HG03575 (cell line): Measurements from ENCODE around the gene WDR45B.
"Not testable (repeated sequence)": the region's sequence is repeated elsewhere in the genome, so short reads cannot be mapped to it uniquely, and the experiment has no call there.

Source experiments
- ATAC-seq: cut with Tn5 transposase; IDR thresholded peaks from one replicate; pipeline ENCODE4 v1.9.1; 2021; ENCODE audit not compliant: unreplicated experiment, insufficient number of reproducible peaks, low FRiP score; ENCODE audit errors: extremely low read depth

Gene WDR45B

DNA sequence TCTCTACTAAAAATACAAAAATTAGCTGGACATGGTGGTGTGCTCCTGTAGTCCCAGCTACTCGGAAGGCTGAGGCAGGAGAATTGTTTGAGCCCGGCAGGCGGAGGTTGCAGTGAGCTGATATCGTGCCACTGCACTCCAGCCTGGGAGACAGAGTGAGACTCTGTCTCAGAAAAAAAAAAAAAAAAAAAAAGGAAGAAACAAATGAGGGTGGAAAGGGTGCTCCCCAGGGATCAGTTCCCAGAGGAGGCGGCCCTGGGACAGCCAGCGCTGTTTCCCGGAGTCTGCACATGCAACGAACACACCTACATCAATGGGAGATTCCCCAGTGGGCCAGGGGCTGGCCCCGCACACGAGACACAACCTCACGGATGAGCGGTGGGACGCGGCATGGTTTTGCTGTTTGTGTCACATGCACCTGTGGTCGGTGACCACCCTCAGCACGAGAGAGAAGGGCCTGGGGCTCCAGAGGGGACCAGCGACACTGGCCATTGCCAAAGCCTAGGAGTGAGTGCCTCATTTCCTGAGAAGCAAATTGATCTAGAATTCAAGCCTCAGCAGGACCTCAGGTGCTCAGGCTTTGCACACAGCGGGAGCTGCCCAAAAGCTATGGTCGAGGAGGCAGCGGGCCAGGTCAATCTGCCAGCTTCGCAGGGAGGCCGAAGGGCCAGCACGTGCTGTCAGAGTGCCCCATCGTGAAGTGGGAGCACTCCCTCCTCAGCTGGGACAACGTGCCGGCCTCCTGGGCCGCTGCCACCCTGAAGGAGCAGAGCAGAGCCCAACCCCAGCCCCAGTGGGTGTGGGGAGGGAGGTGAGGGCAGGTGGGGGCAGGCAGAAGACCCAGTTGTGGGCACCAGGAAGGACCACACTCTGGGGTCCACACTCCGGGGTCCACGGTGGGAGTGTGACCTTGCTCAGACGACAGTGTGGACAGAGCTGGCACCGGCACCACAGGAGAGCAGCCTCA is 13.8 kb upstream of the WDR45B start:
- ATAC-seq, result no peak

DNA sequence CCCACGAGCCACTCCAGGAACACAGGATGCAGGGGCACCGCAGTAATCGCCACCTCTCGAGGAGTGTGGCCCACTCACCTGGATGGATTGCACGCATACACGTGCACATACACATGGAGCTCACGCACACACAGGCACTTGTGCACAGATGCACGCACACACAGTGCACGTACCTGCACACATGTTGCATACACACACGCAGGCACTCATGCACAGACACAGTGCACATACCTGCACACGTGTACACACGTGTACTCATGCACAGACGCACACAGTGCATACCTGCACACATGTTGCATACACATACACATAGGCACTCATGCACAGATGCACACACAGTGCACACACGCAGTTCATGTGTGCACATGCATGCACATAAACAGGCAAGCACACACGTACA is 11.6 kb upstream of the WDR45B start:
- no peak for ATAC-seq

GRCh38 chr17:82658796-82659452 is 10.7 kb upstream of the WDR45B start:
- ATAC-seq, result no peak

DNA sequence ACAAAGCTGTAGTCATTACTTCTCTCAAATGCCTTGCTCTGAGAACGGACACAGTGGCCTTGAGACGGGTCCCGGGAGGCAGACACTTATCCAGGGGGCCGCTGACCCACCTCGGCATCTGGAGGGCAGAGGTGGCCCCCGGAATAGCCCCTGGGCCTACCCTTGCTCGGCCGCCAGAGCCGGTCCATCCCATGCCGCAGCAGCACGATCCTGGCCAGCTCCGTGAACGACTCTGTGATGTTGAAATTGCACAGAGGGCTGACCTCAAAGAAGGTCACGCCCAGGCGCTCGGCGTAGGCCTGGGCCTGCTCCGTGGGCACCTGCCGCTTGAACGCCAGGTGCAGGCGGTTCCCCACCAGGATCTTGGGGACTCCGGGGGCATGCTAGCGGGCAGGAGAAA is 10.1 kb upstream of the WDR45B start:
- no peak for ATAC-seq

- ATAC-seq, result no peak
Observed at GRCh38 chr17:82657926-82658325, 9.7 kb upstream of the WDR45B start.

DNA sequence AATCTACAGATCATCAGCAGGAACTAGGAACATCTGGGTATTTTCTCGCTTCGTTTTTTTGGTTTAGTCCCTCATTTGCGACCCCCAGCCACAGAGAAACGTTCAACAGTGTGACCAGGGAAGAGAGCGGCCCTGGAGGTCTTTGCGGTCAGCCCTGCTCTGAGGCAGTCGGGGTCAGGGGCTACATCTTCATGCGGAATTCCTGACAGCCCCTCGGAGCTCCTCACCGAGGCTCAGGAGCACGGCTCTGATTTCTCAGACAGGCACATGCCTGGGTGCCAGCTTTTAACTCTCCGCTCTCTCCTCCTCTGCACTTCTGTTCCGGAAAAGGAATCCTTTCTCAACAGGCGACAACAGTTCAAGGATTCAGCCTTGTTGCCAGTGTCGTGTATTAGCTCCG is 8.0 kb upstream of the WDR45B start:
- ATAC-seq, result no peak

DNA sequence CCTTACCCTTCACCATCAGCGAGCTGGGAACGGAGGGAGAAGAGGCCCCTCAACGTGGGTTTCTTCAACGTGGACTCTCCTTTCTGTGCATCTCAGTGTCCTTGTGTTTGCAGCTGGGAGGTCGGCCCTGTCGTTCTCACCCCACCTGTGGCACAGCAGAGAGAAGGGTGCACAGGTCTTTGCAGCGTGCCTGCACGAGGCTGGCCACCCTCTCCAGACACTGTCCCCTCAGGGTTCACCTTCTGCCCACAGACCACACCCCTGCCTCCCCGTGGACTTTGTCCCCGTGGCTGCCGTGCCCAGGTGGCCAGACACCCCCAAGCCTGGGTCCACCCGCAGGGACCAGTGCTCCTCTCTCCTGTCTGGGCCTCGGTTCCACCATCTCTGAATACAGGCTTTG is 7.3 kb upstream of the WDR45B start:
- no peak for ATAC-seq

- no peak for ATAC-seq
Observed at GRCh38 chr17:82655038-82655479, 6.8 kb upstream of the WDR45B start.

DNA sequence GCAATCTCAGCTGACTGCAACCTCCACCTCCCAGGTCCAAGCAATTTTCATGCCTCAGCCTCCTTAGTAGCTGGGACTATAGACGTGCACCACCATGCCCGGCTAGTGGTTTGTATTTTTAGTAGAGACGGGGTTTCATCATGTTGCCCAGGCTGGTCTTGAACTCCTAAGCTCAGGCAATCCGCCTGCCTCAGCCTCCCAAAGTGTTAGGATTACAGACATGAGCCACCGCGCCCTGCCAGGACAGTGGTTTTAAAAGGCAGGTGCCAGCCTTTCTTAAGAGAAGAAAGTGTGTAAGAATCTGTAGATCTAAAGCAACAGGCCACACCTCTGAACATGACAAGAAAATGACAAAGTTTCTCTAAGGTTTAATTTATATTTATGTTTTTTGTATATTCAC is 6.4 kb upstream of the WDR45B start:
- ATAC-seq, result not testable (repeated sequence)

DNA sequence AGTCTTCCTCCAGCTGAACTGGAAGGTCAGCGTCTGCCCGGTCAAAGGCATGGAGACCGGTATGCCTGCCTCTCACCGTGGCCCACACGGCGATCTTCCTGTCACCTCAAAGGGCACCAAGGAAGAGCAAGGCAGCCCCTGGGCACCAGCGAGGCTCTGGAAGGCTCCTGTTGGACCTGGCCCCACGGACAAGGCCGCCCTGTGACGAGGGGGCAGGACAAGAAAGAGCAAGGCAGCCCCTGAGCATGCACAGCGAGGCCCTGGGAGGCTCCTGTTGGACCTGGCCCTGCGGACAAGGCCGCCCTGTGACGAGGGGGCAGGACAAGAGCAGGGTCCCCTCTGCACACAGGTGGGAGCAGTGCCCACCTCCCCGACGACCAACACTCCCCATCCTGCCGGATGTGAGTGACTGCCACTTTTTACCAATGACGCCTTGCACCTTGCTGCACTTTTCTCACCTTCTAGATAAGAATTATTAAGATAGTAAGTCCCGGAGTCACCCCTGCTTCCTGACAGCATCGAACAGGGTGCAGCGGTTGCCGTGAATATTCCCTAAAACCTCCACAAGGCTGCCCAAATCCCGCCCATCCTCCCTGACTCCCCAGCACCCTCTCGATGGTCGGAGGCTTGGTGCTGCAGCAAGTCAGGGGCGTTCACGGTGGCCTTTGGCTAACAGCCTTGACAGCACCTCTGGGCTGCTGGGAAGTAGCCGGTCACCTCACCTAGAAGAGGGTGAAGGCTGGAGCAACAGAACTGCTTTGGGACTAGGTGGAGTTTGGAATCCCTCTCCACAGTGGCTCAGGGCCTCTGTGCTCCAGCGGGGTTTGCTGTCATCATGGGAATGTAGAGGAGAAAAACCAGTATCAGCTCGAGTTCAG is 5.6 kb upstream of the WDR45B start:
- no peak for ATAC-seq

- ATAC-seq, result no peak
Observed at GRCh38 chr17:82650723-82651122, 2.5 kb upstream of the WDR45B start.

GRCh38 chr17:82649501-82650261 is 1.4 kb upstream of the WDR45B start:
- no peak for ATAC-seq

DNA sequence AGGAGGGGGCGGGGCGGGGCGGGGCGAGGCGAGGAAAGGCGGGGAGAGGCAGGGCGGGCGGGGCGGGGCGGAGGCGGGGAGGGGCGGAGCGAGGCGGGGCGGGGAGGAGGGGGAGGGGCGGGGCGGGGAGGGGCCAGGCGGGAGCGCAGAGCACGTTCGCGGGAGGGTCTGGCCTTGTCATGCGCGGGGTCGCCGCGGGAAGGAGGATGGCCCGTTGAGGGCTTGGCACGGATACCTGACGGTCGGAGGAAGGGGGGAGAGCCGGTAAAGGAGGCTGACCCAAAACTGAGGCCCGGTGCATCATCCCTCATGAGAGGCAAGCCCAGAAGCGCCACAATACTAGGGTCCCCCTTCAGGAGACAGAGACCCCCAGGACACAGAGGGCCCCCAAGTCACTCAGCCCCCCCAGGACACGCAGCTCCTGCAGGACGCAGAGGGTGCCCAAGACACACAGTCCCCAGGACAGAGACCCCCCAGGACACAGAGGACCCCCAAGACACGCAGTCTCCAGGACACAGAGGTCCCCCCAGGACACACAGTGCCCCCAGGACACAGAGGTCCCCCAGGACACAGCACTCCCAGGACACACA is 593 bp upstream of the WDR45B start:
- ATAC-seq, result no peak

DNA sequence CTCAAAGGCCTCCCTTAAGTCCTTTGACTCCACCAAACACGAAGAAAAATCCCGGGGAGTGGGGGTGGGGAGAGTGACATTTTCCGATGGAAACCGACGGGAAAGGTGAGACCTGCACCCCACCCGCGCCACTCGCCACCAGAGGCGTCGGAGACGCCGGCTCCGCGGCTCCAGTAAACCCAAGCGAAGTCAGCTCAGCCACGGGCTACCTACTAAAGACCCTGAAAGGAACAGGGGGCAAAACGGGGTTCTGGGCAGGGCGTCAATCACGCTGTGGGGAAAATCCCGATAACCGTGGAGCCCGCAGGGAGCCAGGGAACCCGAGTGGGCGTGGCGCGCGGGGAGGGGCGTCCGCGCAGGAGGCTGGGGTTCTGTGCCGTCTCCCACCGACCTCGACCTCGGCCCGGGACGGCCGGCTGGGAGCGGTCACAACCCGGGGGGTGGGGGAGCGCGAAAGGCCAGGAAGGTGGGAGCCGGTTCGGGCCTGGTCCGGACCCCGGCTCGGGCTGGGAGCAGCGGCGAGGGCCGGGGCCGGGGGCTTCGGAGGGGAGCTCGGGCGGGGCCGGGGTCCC is 565 bp downstream of the WDR45B start:
- no peak for ATAC-seq

GRCh38 chr17:82645516-82645915 is 2.7 kb downstream of the WDR45B start:
- no peak for ATAC-seq

DNA sequence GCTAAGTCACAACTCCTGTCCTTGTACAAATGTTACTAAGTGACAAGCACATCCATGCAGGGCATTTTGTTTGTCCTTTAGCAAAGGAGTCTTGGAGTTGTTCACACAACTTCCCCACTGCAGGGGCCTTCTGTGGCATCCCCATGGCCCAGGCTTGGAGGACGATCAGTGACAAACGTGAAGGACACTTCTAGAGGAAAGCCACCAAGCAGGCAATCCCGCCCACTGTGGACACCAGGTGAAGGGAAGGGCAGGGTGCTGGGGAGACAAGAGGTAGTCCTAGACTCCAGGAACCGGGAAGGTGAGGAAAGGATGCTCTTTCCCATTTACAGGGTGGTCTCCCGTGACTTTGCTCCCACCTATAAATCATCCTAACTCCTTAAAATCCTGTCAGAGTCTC is 4.1 kb downstream of the WDR45B start:
- ATAC-seq, result no peak

- ATAC-seq, result no peak
Observed at GRCh38 chr17:82642022-82642421, 6.2 kb downstream of the WDR45B start.

DNA sequence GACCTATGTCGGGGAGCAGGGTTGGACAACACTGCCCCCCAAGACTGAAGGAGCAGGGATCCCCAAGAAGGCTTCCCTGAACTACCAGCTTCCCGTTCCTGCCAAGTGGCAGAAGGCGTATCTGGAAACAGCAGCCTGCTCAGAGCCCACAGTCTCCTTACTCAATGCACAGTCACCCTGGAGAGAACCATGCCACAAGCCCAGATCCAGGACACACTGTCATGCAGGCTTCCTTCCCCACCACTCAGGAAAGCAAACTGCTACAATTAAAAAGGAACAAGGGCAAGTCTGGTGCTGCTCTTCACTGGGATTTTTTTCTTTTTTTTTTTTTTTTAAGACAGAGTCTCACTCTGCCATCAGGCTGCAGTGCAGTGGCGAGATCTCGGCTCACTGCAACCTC is 8.2 kb downstream of the WDR45B start:
- ATAC-seq, result no peak
